D721Med (cell line): ENCODE results near the gene PRKAR1B.

Experiments
- DNase-seq: peaks from one replicate; pipeline ENCODE4 v3.0.0; 2011; ENCODE audit warnings: low spot score; ENCODE audit not compliant: insufficient read length
- FAIRE-seq: peaks from 2 replicates; lab custom pipeline; 2011; peaks lifted over from hg19 to GRCh38; lab: Jason Lieb, UNC
- TF ChIP-seq, protein P1 (sequence below): IDR thresholded peaks from 2 replicates; pipeline ENCODE4 v1.5.1; 2012; ENCODE audit warnings: mild to moderate bottlenecking, control low read depth; ENCODE audit not compliant: insufficient read depth; ENCODE audit errors: missing control alignments

Gene PRKAR1B

DNA sequence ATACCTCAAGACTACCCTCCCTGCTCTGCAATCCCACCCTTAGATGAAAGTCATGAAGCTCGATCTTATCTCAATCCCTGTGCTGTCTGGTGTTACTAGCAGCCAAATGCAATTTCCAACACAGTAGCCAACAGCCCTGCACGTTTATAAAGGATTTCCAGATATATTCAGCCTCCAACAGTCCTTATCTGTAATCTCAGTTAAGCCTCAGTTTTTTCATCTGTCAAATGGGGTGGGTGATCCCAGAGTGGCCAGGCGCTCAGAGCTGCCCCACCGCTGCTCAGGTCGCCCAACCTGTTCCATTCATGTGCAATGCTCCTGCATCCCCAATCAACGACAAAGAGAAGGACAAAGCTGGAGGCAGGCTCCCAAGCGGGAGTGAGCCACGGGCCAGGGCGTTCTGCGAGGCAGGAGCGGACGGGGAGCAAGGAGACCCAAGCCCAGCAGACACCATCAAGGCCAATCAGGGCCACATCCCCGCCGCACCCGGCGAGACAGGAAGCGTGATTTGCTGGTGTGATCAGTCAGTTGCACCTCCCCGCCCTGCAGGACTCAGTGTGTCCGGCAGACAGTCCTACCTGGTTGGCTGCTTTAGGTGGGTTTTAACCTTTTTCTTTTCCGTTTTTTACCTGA is 227.1 kb downstream of the PRKAR1B start:
- DNase-seq, result no peak
- no peak for FAIRE-seq
- TF ChIP-seq, protein P1, sequence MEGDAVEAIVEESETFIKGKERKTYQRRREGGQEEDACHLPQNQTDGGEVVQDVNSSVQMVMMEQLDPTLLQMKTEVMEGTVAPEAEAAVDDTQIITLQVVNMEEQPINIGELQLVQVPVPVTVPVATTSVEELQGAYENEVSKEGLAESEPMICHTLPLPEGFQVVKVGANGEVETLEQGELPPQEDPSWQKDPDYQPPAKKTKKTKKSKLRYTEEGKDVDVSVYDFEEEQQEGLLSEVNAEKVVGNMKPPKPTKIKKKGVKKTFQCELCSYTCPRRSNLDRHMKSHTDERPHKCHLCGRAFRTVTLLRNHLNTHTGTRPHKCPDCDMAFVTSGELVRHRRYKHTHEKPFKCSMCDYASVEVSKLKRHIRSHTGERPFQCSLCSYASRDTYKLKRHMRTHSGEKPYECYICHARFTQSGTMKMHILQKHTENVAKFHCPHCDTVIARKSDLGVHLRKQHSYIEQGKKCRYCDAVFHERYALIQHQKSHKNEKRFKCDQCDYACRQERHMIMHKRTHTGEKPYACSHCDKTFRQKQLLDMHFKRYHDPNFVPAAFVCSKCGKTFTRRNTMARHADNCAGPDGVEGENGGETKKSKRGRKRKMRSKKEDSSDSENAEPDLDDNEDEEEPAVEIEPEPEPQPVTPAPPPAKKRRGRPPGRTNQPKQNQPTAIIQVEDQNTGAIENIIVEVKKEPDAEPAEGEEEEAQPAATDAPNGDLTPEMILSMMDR, result no peak
